Sigmoid colon (tissue), 4 donors: ENCODE measurements around the gene FAM180A.

Experiments
- EP300 ChIP-seq, 4 donors: sonication (generic); formaldehyde crosslinking; IDR thresholded peaks; one replicate each; pipeline ENCODE4 v1.6.1; 2017; ENCODE audit warnings: antibody characterized with exemption in 4 of 4
- POLR2A ChIP-seq, 2 donors: fragments of 450-650 bp; IDR thresholded peaks; one replicate each; pipeline ENCODE4 v1.6.1; 2016; ENCODE audit warnings: antibody characterized with exemption in 2 of 2, mild to moderate bottlenecking in 2 of 2, moderate library complexity in 2 of 2
- TF ChIP-seq, protein P1 (sequence below), 4 experiments: fragments of 450-650 bp in 3 of 4; fragments of 200-600 bp in 1 of 4; IDR thresholded peaks; one replicate each; pipeline ENCODE4 v1.5.1; 2016 to 2019; ENCODE audit warnings: antibody characterized with exemption in 4 of 4, mild to moderate bottlenecking in 3 of 4, moderate library complexity in 2 of 4

DNA sequence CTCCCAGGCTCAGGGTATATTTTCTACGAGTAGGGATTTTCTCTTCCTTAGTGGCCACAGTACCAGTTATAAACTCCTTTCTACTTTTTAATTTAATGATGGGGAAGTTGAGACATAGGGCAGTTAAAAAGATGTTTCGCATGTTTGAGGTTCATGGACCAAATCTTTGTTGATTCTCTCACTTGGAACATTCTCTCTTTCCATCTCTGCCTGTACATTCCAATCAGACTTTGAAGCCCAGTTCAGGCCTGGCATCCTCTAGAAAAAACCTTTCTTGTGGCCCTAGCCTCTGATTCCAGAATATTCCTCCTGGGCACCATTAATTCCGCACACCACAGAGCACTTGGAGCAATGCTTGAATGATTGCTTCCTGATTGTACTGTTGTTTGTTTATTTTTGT lies 39.1 kb downstream of the FAM180A start:
- TF ChIP-seq, protein P1, sequence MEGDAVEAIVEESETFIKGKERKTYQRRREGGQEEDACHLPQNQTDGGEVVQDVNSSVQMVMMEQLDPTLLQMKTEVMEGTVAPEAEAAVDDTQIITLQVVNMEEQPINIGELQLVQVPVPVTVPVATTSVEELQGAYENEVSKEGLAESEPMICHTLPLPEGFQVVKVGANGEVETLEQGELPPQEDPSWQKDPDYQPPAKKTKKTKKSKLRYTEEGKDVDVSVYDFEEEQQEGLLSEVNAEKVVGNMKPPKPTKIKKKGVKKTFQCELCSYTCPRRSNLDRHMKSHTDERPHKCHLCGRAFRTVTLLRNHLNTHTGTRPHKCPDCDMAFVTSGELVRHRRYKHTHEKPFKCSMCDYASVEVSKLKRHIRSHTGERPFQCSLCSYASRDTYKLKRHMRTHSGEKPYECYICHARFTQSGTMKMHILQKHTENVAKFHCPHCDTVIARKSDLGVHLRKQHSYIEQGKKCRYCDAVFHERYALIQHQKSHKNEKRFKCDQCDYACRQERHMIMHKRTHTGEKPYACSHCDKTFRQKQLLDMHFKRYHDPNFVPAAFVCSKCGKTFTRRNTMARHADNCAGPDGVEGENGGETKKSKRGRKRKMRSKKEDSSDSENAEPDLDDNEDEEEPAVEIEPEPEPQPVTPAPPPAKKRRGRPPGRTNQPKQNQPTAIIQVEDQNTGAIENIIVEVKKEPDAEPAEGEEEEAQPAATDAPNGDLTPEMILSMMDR (IDR thresholded peaks at IDR 0.05): no peak
- TF ChIP-seq EP300 (IDR thresholded peaks at IDR 0.05) (no peak), POLR2A (IDR thresholded peaks at IDR 0.05) (no peak)
